AG09319 (cell line): Measurements from ENCODE around the gene VARS2.
"Not testable (repeated sequence)": the region's sequence is repeated elsewhere in the genome, so short reads cannot be mapped to it uniquely, and the experiment has no call there.

Experiments
- DNase-seq: peaks from one replicate; pipeline ENCODE4 v3.0.0-alpha.2; 2010; ENCODE audit warnings: low read depth; ENCODE audit errors: extremely low read depth
- TF ChIP-seq, protein P1 (sequence below): IDR thresholded peaks from 2 replicates; pipeline ENCODE4 v1.5.1; 2011; ENCODE audit warnings: low read depth, mild to moderate bottlenecking, inconsistent platforms, low read length, moderate library complexity

VARS2 gene

DNA sequence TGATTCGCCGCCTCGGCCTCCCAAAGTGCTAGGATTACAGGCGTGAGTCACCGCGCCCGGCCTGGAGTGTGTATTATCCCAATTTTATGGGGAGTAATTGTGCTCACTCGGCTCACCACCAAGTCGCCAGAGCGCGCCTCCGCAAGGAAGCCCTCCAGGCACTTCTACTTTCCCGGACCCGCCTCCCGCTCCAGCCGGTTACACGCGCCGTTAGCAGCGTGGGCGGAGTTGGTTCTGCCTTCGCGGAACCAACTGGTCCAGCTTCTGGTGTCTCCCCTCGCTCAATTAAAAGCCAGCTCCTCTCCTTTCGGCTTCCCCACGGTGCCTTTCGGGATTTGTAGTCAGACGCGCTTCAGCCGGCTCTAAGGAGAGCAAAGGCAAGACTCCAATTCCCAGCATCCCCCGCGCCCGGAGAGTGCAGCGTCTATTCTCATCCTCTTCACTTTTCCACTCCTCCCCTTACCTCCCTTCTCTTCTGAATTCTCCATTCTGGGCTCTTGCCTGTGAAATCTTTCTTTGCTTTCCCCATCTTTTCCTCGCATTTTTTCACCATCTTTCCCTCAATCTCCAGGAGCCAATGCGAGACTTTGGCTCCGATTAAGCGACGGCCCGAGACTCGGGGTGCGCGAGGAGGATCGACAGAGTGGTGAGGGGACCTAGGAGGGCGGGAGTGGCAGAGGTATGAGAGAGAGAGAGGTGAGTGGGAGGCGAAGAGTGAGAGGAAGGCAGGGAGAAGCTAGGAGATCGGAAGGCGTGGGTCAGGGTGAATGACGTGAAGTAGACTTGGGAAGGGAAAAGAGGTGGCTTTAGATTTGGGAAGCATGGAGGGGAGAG, 6.1 kb upstream of the VARS2 start, which contains the start of gene GTF2H4:
GTF2H4 (plus strand) TSS at position 450 of the 834 bp plus-strand sequence.
- TF ChIP-seq, protein P1, sequence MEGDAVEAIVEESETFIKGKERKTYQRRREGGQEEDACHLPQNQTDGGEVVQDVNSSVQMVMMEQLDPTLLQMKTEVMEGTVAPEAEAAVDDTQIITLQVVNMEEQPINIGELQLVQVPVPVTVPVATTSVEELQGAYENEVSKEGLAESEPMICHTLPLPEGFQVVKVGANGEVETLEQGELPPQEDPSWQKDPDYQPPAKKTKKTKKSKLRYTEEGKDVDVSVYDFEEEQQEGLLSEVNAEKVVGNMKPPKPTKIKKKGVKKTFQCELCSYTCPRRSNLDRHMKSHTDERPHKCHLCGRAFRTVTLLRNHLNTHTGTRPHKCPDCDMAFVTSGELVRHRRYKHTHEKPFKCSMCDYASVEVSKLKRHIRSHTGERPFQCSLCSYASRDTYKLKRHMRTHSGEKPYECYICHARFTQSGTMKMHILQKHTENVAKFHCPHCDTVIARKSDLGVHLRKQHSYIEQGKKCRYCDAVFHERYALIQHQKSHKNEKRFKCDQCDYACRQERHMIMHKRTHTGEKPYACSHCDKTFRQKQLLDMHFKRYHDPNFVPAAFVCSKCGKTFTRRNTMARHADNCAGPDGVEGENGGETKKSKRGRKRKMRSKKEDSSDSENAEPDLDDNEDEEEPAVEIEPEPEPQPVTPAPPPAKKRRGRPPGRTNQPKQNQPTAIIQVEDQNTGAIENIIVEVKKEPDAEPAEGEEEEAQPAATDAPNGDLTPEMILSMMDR, result no peak
- DNase-seq, result peak; percentile 96

DNA sequence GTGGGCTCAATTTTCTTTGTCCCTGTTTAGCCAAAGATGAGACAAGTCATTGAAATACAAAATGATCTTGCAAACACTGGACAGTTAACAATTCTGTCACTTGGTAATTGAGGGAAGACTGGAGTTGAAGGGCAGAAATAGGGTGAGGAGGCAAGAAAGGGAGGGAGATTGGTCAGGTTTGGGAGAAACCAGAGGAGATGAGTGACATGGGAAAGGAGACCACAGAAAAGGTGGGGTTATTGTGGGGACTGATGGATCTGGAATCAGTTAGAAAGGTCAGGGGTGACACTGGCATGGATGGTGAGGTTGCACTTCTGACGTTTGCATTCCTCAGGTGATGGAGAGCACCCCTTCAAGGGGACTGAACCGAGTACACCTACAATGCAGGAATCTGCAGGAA, 5.3 kb upstream of the VARS2 start:
- TF ChIP-seq, protein P1, result no peak
- no peak for DNase-seq

DNA sequence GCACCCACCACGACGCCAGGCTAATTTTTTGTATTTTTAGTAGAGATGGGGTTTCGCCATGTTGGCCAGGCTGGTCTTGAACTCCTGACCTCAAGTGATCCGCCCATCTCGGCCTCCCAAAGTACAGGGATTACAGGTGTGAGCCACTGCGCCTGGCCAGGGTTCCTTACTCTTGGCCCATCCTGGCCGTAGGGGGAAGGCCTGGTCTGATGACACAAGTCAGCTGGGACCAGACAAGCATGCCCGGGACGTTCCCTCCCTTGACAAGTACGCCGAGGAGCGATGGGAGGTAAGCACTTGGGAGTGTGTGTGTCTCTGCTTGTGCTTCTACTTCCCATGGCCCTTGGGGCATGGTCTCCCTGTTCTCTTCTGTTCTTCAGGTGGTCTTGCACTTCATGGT, 3.6 kb upstream of the VARS2 start:
- not testable (repeated sequence) for DNase-seq

DNA sequence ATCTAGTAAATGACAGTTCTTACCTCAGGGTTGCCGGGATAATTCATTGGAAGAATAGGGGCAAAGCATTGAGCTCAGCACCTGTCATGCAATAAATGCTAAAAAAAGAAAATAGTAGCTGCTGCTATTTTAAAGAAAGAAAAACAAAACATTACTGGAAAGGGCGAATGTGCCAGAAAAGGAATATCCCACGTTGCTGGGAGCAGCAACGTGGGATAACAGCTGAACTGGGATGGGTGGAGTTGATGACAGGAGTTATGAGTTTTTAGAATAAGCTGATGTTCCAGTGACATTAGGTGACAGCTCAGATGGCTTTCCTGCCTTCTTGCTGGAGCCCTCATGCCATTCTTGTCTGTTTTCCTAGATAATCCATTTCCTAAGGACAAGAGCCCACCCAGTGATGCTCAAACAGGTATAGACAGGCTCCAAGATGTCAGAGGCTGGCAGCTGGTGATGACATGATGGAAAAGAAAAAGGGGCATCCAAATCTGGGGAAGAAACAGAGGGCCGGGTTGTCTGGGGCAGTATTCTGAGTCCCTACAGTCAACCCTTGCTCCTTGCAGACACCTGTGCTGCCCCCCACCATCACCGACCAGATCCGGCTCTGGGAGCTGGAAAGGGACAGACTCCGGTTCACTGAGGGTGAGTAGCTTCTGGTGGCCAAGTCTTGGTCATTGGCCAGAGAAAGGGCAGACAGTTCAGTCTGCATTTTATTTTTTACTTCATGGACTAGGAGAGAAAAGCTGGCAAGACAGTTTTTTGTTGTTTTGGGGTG, 1.1 kb upstream of the VARS2 start:
- TF ChIP-seq, protein P1, result no peak
- DNase-seq, result no peak

DNA sequence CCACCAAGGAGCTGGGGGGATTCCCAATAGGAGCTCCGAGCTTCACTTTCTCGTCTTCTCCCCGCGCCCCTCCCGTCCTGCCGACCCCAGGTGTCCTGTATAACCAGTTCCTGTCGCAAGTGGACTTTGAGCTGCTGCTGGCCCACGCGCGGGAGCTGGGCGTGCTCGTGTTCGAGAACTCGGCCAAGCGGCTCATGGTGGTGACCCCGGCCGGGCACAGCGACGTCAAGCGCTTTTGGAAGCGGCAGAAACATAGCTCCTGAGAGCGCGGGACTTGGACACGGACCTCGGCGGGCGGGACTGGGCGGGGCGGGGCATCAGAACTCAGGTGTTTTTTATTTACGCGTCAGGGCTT, 340 bp upstream of the VARS2 start:
- DNase-seq, result no peak
- TF ChIP-seq, protein P1, result no peak

DNA sequence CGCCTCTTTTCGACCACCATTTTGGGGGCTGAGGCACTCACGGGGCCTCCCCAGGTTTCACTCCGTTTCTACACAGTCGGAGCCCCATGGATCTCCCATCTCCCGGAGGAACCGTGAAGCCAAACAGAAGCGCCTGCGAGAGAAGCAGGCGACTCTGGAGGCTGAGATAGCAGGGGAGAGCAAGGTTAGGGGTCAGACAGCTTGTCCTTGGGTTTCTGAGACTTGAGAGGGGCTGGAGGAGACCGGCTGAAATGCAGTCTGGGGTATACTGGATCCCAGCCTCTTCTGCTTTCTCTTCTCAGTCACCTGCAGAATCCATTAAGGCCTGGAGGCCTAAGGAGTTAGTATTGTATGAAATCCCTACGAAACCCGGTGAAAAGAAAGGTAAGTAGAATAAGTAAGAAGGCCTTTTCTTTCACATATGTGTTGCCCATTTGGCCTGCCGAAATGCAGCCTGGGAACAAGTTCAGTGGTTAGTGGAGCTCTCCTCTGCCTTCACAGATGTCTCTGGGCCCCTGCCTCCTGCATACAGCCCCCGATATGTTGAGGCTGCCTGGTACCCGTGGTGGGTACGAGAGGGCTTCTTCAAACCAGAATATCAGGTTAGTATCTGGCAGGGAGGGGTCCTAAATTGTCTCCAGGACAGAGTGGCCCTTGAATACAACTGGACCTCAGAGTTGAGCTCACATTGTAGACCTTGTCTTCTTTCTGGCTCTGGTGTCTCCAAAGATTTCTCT, 984 bp downstream of the VARS2 start:
- TF ChIP-seq, protein P1, result no peak
- DNase-seq, result no peak

DNA sequence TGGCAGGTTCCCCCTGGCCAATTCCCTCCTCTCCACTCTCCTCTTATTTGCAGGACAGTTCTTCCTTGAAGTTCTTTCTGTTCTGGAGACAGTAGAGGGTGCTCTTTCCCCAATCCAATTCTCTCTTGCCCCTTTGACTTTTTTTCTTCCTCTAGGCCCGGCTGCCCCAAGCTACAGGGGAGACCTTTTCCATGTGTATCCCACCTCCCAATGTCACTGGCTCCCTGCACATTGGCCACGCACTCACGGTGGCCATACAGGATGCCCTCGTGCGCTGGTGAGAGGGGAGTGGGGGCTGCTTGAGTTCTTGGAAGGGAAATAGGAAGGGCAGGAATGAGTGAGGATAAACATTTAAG, 1.5 kb downstream of the VARS2 start:
- DNase-seq, result peak; percentile 32
- TF ChIP-seq, protein P1, result peak; percentile 74
